ENCODE results near the gene NDUFV2.
A peak's percentile ranks its signal among the peaks of the same experiment; 100 is the strongest.
"Not testable (repeated sequence)": the region's sequence is repeated elsewhere in the genome, so short reads cannot be mapped to it uniquely, and the experiment has no call there.

Gene NDUFV2

DNA sequence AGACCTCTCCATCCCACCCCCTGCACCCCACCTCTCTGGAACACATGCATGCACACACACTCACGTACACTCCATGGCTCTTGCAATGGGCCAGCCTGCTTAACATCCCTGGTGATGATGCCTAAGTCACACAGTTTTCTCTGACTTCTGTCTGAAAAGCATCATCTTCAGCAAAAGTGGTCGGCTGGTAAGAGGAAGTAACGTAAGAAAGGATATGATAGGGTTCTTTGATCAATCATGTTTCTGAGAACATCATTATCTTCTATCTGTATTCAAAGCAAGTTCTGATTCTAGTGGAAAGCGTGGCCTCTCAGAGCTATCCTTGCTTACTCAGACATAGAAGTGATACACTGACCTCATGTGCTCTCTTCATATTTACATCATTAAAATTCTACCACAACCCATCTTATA lies 11.4 kb upstream of the NDUFV2 start:
- no peak for DNase-seq (ENCODE audit: low spot score)

DNA sequence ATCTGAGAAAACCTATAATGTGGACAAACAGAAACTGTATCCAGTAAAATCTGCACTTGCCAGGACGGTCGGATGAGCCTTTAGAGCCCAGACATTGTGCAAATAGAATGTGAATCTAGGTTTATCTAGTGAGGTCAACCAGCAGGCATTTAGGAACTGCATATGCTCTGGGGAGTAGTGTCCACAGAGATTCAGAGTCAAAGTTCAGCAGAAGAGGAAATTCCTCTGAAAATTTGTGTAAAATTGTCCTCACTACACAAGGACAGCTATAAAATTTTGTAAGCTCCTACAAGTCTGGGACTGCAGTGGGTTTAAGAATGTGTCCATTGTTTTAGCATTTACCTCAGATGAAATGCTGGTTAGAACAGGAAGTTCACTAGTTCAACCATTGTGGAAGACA lies 9.8 kb upstream of the NDUFV2 start:
- no peak for DNase-seq (ENCODE audit: low spot score)

DNA sequence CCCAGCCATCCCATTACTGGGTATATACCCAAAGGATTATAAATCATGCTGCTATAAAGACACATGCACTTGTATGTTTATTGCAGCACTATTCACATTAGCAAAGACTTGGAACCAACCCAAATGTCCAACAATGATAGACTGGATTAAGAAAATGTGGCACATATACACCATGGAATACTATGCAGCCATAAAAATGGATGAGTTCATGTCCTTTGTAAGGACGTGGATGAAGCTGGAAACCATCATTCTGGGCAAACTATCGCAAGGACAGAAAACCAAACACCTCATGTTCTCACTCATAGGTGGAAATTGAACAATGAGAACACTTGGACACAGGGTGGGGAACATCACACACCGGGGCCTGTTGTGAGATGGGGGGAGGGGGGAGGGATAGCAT lies 9.4 kb upstream of the NDUFV2 start:
- DNase-seq (ENCODE audit: low spot score) = not testable (repeated sequence)

DNA sequence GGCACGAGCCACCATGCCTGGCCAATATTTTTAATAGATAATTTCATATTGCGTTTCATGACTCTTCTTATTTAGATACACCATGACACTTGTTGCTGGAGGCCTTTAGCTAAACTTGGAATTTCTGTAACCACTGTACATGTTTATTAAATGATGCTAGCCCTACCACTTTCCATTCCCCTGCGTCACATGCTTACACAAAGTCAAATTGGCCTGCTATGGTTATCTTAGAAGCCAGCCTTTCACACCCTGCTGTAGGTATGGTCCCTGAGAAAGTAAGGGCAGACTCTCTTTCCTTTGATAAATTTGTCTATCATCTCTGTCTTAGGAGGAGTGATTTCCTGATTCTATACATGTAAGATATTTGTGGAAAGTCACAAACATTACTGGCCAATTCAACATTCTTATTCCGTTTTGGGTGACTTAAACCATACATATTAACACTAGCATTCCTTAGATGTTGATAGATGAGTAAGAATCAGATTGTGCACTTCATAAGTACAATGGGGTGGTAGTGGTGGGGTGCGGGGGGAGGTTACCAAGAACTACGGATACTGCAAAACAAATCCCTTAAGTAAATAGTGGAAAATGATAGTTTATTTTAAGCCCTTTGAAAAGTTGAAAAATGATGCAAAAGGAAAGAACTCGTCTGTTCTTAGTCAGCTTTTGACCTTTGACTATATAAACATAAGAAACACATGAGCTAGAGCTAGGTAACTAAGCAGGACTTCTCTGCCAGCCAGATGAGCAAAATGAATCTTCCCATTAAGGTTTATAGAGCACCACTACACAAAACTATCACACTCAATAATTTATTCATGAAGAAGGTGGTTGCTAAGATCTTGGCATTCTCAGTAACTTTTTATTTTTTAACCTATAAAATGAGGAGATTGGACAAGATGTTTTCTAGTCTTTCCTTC lies 7.9 kb upstream of the NDUFV2 start:
- no peak for DNase-seq (ENCODE audit: low spot score)

DNA sequence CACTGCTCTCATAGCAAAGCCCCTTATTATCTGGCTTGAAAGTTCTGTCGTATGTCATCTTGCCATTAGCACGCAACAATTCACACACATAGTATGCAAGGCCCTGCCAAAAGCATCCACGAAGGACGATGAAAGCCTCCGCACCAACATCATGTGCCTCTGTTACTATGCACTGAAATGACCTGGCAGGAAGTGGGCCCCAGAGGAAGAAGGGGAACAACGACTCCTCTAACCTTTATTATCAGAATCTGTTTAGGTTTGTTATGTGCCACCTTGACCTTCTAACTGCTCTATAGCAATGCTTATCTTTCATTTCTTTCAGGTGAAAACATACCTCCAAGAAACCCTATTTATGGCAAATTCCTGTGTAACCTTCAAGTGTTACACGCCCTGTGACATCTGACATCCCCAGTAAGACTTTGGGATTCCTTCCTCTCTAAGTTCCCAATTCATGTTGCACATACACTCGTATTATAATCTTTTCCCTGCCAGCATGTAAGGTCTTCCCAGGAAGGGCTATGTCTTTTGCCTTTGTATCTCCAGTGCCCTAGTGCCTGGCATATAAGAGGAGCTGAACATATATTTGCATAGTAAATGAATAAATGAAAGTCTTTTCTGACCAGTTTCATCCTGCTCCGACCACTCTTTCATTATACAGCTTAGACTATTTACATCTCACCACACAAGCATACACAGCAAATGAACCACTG lies 7.0 kb upstream of the NDUFV2 start:
- DNase-seq (ENCODE audit: low spot score) = no peak

DNA sequence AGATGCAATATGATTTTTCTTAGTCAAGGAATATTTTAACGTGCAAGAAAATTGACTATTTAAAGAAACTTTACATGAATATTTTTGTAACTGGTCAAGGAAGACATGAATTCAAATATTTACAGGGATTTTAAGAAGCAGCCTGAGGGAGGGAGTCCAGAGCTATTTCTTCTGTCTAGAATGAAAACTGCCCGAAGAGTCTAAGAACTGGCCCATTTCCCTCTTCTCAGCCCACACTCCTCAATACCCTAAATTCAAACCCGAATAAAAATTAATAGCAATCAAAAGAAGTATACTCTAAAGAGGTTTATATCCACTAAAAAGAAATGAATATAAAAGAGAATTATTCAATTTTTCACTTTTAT lies 6.5 kb upstream of the NDUFV2 start:
- DNase-seq (ENCODE audit: low spot score) = no peak

DNA sequence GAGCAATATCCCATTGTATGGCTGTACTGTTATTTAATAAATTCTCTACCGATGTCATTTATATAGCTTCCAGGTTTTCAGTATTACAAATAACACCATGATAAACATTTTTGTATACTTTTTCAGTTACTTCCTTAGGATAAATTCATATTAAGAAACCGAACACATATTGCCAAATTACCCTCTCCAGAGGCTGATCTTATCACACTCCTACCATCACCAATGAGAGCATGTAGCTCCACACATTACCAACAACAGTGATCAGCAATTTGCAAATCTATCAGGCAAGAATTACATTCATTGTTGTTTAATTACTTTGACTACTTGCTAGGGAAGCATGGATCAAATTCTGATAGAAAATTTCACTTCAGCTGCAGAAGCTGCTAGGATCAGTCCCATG lies 5.8 kb upstream of the NDUFV2 start:
- no peak for DNase-seq (ENCODE audit: low spot score)

DNA sequence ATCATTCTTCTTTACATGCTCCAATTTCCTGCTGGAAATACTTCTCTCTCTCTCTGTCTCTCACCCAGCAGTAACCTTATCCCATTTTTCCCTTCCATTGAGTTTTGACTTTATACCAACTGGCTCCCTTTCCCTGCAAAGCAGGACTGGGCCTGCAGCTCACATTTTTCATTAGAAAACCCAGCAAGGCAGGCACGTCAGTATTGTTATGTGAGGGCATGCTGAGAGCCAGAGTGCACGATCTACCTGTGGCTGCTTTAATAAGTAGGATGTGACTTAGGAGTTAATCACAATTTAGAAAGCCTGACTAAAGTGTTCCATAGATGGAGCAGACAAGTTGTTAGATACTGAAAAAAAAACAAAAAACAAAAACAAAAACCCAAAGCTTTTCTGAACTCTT lies 5.2 kb upstream of the NDUFV2 start:
- no peak for DNase-seq (ENCODE audit: low spot score)

DNA sequence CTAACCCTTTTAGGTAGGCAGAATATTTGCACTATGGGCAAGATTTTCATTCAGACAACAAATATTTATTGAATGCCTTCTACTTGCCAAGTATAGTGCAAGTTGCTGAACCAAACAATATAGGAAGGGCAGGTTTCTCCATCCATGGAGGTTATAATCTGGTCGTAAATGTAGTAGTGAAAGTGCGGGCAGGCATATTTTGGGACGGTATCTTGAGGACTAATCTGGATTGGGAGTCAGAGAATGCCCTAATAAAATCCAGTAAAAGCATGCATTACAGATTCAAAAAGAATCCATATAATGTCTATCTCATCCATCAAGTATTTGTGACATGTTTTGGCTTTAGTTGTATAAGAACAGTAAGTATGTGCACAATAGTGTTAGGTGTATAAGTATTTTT lies 1.7 kb upstream of the NDUFV2 start:
- no peak for DNase-seq (ENCODE audit: low spot score)

DNA sequence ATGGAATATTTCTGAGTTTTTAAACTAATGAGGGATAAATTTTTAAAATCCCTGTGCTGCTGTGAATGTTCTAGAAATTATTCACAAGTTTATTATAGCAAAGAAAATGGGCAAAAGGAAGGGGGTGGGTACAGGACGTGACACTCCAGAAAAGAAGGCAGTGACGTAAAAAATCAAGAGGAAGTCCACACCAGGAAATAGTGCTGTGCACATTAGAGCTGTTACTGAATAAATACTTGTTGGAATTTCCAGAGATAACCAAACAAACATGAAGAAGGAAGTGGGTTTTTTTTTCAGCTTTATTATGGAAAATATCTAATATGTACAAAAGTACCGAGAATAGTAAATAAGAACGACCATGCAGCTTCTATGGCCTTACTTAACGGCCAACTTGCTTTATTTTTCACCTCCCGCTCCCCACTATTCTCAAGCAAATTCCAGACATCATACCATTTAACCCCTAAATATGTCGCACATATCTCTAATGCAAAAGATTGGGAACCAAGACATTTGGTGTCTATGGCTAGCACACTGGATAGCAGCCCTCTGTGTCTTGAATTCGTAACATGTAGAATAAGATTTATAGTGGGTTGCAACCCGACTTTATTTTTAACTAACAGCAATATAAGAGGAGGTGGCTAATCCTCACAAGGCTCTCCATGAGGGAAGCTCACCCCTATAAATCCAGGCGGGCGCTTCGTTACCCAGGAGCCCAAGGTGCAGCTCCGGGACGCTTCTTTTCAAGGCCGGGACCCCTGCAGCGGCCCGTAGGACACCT lies 580 bp upstream of the NDUFV2 start:
- DNase-seq (ENCODE audit: low spot score) = peak; percentile 46

DNA sequence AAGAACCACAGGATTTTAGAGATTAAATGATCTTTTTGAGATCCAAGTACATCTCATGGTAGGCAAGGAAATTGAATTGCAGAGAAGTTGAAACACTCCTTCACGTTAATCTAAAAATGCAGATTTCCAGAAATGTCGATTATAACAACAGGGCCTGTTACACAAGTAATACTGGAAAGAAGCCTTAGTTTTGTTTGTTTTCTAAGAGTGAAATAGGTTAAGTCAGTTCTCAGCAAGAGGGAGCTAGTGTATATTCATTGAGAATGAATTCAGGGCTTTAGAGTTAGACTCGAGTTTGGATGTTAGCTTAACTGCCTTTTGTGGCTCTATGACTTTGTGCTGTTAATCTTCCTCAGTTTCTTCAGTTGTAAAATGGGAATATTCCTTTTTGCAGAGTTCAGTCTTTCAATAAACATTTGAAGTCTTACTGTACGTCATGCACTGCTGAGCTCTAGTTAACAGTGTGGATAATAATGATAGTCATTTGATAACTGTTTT lies 926 bp downstream of the NDUFV2 start:
- DNase-seq (ENCODE audit: low spot score) = peak; percentile 49

DNA sequence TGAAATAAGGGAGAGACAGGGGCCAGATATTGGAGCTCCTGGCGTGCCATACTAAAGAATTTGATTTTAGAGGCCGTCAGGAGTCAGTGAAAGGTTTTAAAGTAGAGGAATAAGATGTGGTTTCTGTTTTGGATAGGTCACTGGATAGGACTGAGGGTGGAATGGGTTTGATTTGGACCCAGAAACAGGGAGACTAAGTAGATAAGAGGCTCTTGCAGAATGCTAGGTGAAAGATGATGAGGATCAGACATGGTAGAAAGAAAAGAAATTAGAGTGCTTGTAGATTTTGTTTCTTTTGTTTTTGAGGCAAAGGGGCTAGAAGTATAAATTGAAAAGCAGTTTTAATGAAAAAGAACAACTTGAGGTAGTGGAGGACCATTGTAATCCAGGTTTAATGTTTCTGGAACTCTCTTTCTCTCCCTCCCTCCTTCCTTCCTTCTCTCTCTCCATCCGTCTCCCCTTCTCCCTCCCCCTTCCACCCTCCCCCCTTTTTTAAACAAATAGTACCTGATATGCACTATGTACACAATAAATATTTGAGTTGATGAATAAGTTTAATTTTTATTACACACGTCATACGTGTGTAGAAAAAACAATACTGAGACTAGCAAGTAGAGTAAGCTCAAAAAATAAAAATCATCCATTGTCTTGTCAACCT lies 1.9 kb downstream of the NDUFV2 start:
- no peak for DNase-seq (ENCODE audit: low spot score)

DNA sequence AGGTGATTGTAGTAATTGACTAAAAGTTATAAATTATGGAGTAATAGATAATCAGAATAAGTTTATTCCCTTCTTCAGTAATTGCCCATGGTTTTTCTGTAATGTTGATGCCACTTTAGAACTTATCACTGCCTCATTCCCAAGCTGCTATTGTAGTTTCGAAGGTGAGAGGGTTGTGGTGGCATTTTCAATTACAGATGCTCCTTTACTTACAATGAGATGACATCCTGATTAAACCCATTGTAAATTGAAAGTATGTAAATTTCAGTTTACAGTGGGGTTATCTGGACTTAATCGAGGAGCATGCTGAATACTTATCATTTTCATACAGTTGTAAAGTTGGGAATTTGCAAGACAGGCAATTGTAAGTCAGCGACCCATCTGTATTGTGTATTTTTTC lies 2.9 kb downstream of the NDUFV2 start:
- DNase-seq (ENCODE audit: low spot score) = no peak

DNA sequence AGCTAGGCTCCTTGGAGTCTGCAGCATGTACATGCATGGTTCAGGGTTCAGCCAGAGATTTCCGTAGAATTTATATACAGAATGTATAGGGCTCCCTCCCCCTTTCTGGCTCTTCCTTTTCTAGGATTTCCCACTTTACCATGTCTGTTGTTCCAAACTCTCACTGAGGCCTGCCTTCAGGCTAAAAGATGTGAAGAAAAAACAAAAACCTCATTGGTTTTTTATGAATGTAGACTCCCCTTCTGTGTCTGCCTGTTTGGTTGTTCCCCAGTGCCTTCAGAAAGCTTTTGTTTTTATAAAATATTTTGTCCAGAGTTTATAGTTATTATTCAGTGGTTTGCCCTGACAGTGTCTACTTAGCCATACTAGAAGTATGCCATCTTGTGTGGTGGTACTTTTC lies 3.6 kb downstream of the NDUFV2 start:
- no peak for DNase-seq (ENCODE audit: low spot score)

DNA sequence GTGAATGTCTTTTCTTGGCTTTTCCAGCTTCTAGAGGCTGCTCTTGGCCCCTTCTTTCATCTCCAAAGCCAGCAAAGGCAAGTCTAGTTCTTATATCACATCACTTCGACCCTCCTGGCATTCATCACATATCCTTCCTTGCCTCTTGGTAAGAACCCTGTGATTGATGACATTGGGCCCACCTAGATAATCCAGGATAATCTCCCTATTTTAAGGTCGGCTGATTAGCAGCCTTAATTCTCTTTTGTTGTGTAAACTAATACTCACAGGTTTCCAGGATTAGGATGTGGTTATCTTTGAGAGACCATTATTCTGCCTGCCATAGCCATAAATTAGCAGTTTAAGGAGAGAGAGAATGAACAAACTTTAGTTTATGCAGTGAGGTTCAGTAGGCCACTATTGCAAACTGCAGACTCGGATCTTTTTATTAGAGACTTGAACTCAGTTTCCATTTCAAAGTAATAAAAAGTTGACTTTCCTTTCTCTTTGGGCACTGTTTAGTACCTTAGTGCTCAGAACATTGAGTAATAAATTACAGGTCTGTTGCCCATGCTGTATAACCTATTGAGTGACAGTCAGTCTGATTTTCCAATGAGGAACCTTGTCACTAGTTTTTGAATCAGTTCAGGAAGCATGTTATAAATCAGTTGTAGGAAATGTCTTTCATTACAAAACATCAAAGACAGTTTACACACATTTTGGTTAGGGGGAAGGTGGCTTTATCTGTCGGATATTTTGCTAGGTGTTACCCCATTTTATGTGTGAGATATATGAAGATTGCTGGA lies 4.5 kb downstream of the NDUFV2 start:
- no peak for DNase-seq (ENCODE audit: low spot score)

DNA sequence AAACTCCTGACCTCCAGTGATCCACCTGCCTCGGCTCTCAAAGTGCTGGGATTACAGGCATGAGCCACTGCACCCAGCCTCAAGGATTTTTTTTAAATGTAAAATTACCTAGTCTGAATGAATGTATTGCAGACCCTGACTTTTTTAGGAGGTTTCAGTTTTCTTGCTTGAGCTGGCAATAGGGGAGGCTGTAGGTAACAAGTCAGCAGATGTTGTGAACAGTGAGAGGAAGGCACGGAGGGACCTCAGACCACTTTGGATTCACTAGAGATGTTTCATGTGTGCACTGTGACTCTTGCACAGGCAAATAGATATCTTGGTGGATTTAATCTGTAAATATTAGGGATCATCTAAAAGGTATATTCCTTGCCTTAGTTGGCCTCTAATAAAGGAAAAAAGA lies 6.4 kb downstream of the NDUFV2 start:
- no peak for DNase-seq (ENCODE audit: low spot score)

DNA sequence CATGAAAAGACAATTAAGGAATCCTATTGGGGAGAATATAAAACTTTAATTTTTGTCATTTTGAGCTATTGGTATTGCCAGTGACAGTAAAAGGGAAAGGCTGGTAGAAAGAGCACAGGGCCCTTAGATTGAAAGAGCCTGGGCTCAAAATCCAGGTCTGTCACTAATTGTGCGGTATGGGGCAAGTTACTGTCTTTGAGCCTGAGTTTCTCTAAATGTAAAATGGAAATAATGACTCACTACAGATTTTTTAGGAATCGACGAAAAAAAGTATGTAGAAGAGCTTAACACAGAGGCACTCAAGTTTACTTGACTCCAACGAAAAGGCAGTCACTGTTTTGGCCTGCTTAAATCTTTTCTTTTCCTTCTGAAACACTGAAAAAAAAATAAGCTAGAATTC lies 7.0 kb downstream of the NDUFV2 start:
- no peak for DNase-seq (ENCODE audit: low spot score)

DNA sequence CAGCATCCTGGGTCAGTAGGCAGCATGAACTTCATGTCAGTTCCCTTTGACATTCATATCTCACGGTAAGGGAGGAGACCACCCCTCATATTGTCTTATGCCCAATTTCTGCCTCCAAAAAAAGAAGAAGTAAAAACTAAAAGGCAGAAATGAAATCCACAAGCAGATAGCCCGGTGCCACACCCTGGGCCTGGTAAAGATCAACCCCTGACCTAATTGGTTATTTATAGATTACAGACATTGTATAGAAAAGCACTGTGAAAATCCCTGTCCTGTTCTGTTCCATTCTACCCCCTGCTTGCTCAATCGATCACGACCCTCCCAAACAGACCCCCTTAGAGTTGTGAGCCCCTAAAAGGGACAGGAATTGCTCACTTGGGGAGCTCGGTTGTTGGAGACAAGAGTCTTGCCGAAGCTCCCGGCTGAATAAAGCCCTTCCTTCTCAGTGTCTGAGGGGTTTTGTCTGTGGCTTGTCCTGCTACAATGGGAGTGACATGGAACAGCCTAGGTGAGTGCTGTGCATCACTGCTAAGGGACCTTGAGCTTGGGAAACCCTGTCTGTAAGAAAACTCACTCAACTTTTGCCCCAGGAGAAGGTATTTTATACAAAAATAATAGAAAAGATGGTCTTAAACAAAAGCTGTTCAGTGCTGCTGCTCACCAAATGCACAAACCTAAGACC lies 11.1 kb downstream of the NDUFV2 start:
- no peak for DNase-seq (ENCODE audit: low spot score)

DNA sequence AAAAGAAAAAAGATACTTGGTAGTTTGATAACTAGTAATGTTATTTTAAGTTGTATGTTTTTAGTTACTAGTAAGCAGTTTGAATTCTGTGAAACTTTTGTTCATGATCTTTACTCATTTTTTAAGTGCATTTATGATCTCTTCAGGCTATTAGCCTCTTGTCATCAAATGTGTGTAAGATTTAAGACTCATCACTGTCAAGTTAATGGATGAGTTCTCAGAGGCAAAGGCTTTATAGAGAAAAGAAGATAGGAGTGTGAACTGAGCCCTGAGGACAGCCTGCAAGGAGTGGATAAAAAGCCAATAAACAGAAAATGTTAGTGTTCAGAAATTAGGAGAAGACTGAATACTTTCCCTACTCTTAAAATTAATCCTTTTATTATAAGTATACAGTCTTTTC lies 13.5 kb downstream of the NDUFV2 start:
- no peak for DNase-seq (ENCODE audit: low spot score)

DNA sequence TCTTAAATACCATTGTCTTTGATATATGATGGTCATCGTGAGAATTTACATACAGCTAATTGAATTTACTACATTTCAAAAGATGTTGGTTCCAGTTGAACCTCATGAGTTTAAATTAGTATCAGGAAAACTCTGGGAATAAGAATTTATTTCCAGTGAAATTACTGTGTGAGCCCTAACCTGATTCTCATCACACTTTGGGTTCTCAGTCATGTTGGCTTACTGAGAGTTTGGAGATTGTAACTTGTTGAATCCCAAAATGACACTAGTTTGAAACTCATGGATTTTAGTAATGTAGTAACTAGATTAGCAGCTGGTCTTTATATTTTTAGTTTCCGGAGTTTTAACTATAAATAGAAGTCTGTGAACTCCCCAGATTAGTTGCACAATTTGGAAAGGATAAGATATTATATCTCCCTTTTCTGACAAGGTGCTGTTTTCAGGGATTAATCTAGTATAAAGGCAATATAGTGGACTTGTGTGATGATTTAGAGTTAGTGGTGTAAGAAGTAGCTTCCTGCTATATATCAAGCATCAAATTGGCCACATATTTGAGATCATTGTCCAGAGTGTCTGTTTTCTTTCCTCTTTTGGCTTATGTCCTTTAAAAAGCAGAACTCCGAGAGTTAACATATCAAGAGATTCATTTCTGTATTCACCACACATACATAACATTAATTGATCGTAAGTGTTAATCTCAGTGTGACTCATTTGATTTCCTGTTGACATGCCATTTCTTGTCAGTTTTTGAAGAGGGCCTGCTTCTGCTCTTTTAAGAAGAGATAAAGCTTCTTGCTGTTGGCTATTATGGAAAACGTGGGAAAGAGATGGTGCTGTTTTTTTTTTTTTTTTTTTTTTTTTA lies 15.7 kb downstream of the NDUFV2 start:
- no peak for DNase-seq (ENCODE audit: low spot score)
